GM19099 (cell line): ENCODE results near the gene ZBTB45.

Source experiments
- POLR2A ChIP-seq: IDR thresholded peaks from 3 replicates; pipeline ENCODE4 v1.6.1; 2011; ENCODE audit warnings: low read depth; ENCODE audit not compliant: insufficient read length; ENCODE audit errors: extremely low read depth

The ZBTB45 gene

DNA sequence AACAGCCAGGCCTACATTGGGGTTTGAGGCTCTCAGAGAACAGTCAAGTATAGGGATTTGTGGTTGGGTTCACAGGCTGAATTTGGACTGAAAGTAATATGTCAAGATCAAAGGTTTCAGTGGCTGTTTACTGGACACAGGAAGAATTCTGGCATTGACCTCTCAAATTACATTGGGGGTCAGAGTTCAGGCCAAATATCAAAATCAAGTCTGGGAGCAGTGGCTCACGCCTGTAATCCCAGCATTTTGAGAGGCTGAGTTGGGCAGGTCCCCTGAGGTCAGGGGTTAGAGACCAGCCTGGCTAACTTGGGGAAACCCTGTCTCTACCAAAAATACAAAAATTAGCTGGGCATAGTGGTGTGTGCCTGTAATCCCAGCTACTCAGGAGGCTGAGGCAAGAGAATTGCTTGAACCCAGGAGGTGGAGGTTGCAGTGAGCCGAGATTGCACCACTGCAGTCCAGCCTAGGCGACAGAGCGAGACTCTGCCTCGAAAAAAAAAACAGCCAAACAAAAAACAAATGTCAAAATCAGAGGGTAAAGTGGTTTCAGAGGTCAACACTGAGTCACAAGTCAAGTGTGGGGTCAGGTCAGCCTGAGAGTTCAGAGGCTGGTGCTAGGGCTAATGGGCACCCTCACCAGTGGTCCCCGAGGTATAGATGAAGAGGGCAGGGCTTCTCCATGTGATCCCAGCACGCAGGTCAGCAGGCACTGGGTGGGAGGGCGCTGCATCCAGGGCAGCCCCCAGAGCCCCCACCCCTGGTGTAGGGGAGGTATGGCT lies 9.3 kb downstream of the ZBTB45 start:
- TF ChIP-seq POLR2A, result no peak

GRCh38 chr19:58509731-58510083 lies 9.9 kb downstream of the ZBTB45 start:
- no peak for TF ChIP-seq POLR2A

- TF ChIP-seq POLR2A, result no peak
Measured at GRCh38 chr19:58500242-58500641, 19.4 kb downstream of the ZBTB45 start.

DNA sequence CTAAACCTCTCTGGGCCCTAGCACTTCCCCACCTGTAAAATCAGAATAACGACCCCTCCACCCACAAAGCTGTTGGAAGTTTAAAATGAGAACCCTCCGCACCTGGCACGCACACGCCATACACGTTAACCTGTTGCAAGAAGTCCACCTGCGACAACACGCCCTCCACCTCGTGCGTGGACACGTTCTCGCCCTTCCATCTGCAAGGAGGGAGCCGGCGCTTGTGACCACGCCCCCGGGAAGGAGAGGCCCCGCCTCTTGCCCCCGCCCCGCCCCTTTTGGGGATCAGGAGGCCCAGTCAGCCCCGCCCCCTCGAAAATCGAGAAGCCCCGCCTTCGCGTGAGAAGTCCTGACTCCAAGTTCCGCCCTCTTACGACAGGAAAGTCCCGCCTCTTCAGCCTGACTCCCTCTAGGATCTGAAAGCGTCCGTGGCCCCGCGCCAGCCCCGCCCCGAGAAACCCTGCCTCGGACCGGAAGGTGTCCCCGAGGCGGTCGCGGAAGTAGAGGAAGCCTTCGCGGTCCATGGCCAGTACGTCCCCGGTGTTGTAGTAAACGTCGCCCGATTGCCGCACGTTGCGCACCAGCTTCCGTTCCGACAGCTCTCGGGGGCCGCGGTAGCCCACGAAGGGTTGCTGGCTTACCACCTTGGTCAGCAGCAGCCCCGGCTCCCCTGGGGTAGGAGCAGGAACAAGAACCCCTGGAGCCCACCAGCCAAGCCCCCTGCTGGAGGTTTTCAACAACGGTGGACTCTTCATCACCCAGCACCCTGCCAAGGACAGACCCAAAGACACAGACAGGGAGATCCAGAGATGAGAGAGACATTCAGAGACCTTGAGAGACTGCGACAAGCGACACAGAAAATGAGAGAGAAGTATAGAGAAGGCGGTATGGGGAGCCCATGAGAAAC lies 20.3 kb downstream of the ZBTB45 start:
- peak; percentile 78 for TF ChIP-seq POLR2A

DNA sequence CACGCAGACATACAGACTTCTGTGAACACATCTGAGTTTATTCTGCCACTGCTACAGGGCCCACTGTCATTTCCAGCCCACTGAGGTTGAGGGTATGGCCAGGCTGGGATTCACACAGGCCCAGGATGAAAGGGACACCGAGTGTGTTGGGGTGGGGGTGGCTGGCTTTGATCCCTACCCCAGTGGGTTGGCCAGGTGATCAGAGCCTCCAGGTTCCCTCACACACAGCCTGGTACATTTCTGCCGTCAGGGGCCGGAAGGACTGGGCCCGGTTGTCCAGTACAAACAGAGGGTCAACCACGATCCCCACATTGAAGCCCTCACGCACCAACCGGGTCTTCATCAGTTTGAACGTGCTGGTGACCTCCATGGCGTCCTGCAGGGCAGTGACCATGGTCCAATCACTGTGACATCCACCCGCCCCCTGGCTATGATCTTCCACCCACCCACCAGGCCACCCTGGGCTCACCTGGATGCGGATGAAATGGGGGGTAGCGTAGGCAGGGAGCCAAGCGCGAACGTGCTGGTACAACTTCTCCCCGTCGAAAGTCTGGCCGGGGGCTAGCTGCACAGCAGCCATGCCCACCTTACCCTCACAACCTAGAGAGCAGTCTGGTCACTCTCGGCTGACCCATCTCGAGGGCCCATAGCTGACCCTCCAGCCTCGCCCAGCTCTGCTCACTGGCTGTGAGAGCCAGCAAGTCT lies 21.1 kb downstream of the ZBTB45 start:
- no peak for TF ChIP-seq POLR2A

DNA sequence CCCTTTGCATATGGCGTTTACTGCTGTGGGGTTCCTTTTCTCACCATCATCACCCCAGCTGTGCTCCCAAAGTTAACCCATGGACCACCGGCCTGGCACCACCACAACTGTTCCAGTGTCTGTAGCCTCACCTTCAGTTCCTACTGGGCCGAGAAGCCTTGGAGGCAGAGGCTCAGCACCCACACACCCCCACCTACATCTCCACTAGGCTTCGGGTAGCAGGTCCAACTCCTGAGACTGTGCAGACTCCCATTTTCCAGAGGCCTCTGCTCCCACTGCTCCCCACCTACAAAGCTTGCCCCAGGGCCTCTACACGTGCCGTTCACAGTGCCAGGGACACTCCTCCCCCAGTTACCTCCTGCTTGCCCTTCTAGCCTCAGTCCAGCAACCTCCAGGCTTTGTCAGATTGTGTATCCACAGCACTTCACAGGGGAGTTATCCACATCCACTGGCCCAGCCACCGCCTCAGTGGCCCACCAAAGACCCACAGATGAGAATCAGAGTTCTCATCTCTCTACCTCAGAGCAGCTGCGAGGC lies 21.9 kb downstream of the ZBTB45 start:
- TF ChIP-seq POLR2A, result no peak

DNA sequence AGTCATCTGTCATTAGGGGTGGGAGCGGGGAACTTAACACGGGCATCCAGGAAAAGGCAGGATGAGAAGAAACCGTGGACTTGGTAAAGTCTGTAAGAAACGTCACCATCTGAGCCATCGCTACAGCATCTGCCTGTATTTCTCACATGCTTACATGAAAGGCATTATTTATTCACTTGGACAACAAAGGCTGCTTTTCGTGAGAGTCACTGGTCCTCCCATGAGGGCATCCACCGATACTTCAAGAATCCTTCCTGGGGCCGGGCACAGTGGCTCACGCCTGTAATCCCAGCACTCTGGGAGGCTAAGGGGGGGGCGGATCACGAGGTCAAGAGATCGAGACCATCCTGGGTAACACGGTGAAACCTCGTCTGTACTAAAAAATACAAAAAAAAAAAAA lies 27.3 kb downstream of the ZBTB45 start:
- TF ChIP-seq POLR2A, result no peak

- no peak for TF ChIP-seq POLR2A
Measured at GRCh38 chr19:58491393-58491792, 28.2 kb downstream of the ZBTB45 start.

DNA sequence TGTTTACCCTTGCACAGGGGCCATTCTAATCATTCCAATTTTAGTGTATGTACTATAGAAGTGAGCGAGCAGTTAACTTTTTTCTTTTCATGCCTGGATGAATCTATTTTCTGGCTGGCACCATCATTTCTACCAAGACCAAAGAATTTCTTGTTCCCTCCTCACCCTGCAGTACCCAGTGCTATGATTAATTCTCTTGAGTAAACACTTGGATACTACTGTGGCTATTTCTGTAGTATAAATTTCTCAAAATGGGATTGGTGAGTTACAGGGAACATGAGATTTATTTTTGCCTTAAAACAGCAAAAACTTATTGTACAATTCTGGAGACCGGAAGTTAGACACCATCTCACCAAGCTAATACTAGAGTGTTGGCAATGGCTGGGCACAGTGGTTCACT lies 35.8 kb downstream of the ZBTB45 start:
- no peak for TF ChIP-seq POLR2A

GRCh38 chr19:58482372-58482771 lies 37.2 kb downstream of the ZBTB45 start:
- TF ChIP-seq POLR2A, result no peak

GRCh38 chr19:58480831-58481230 lies 38.8 kb downstream of the ZBTB45 start:
- no peak for TF ChIP-seq POLR2A

- TF ChIP-seq POLR2A, result no peak
Measured at GRCh38 chr19:58480481-58480830, 39.2 kb downstream of the ZBTB45 start.

DNA sequence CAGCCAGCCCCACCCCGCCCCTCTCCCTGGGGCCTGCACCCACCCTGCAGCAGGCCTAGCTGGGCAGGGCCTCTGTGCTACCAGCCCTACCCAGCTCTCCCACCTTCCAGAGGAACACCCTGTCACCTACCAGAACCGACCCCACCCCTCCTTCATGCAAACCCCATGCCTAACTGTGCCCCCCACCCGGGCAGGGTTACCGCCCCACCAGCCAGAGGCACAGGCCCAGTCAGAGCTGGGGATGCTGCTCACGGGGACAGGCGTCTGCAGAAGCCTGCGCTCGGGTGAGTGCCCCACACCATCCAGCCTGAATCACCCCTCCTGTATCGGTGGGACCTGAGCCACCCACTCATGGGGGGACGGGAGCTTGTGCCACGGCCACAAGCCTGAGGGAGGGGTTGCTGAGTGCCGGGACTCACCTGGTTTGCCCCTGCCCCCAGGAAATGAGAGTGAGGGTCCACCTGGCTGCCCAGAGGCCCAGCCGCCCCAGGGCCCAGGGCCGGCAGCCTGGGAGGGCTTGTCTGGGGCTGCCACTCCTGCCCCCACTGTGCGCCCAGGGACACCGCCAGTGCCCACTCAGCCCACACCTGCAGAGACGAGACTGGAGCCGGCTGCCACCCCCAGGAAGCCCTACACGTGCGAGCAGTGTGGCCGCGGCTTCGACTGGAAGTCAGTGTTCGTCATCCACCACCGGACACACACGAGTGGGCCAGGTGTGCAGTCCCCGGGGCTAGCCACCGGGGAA lies 39.7 kb downstream of the ZBTB45 start:
- no peak for TF ChIP-seq POLR2A

DNA sequence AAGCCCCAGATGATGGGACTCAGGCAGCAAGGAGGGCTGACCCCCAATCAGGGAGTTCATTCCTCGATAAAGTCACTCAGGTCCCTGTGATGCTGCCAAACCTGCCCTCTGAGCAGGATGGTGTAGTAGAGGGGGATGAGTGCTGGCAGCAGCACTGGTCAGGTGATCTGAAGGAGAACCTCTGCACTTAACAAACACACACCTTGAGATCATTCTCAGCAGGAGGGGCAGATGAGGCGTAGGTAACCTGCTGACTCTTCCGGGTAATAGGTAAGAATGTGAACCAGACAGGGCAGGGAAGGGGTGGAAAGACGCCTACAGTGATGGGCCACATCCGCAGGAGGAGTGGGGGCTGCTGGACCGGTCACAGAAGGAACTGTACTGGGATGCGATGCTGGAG lies 40.3 kb downstream of the ZBTB45 start:
- no peak for TF ChIP-seq POLR2A

GRCh38 chr19:58477871-58478270 lies 41.7 kb downstream of the ZBTB45 start:
- no peak for TF ChIP-seq POLR2A
